ENCODE data around the gene OSCAR.

Gene OSCAR

GRCh38 chr19:54095859-54096616, 4.6 kb downstream of the OSCAR start:
- DNase-seq (ENCODE audit: extremely low read depth in 1 of 2, low read depth in 1 of 2) = peak in 1 of 2 donors; percentile 35

- DNase-seq (ENCODE audit: extremely low read depth in 1 of 2, low read depth in 1 of 2) = no peak
Measured at GRCh38 chr19:54095136-54095858, 5.3 kb downstream of the OSCAR start.

GRCh38 chr19:54094426-54095000, 6.1 kb downstream of the OSCAR start:
- no peak for DNase-seq (ENCODE audit: extremely low read depth in 1 of 2, low read depth in 1 of 2)

GRCh38 chr19:54084410-54084809, 16.2 kb downstream of the OSCAR start:
- DNase-seq (ENCODE audit: extremely low read depth in 1 of 2, low read depth in 1 of 2) = no peak

- DNase-seq (ENCODE audit: extremely low read depth in 1 of 2, low read depth in 1 of 2) = no peak
Measured at GRCh38 chr19:54081032-54081431, 19.6 kb downstream of the OSCAR start, which contains the start of gene TARM1. Gene TARM1, minus strand, starts transcription at chr19:54081365. Its CDS starts 25 bp downstream, at chr19:54081340.

- no peak for DNase-seq (ENCODE audit: extremely low read depth in 1 of 2, low read depth in 1 of 2)
Measured at GRCh38 chr19:54077334-54077733, 23.3 kb downstream of the OSCAR start.

- no peak for DNase-seq (ENCODE audit: extremely low read depth in 1 of 2, low read depth in 1 of 2)
Measured at GRCh38 chr19:54074851-54075250, 25.8 kb downstream of the OSCAR start.

- no peak for DNase-seq (ENCODE audit: extremely low read depth in 1 of 2, low read depth in 1 of 2)
Measured at GRCh38 chr19:54073829-54074228, 26.8 kb downstream of the OSCAR start.

- no peak for DNase-seq (ENCODE audit: extremely low read depth in 1 of 2, low read depth in 1 of 2)
Measured at GRCh38 chr19:54069470-54069869, 31.1 kb downstream of the OSCAR start.

GRCh38 chr19:54063350-54064116, 37.1 kb downstream of the OSCAR start, which contains the start of gene VSTM1:
Gene VSTM1, minus strand, starts transcription at chr19:54063897. Its CDS starts 120 bp downstream, at chr19:54063777.
- no peak for DNase-seq (ENCODE audit: extremely low read depth in 1 of 2, low read depth in 1 of 2)

GRCh38 chr19:54062643-54063042, 38.0 kb downstream of the OSCAR start:
- DNase-seq (ENCODE audit: extremely low read depth in 1 of 2, low read depth in 1 of 2) = no peak

- DNase-seq (ENCODE audit: extremely low read depth in 1 of 2, low read depth in 1 of 2) = no peak
Measured at GRCh38 chr19:54047616-54048015, 53.0 kb downstream of the OSCAR start.

GRCh38 chr19:54045771-54046170, 54.8 kb downstream of the OSCAR start:
- no peak for DNase-seq (ENCODE audit: extremely low read depth in 1 of 2, low read depth in 1 of 2)
